ENCODE results near the gene PDIK1L. TPM values are rescaled to one million over a fixed set of nuclear protein-coding genes. Genes with fewer than 3 reads are reported as not detected.

The PDIK1L gene
- total and polyA plus RNA-seq, 9 of the 15 experiments (the other 6 are each of a cell fraction or from before 2014, with no cell fraction given): 12.8 to 30.2 (median 21.5) TPM

DNA sequence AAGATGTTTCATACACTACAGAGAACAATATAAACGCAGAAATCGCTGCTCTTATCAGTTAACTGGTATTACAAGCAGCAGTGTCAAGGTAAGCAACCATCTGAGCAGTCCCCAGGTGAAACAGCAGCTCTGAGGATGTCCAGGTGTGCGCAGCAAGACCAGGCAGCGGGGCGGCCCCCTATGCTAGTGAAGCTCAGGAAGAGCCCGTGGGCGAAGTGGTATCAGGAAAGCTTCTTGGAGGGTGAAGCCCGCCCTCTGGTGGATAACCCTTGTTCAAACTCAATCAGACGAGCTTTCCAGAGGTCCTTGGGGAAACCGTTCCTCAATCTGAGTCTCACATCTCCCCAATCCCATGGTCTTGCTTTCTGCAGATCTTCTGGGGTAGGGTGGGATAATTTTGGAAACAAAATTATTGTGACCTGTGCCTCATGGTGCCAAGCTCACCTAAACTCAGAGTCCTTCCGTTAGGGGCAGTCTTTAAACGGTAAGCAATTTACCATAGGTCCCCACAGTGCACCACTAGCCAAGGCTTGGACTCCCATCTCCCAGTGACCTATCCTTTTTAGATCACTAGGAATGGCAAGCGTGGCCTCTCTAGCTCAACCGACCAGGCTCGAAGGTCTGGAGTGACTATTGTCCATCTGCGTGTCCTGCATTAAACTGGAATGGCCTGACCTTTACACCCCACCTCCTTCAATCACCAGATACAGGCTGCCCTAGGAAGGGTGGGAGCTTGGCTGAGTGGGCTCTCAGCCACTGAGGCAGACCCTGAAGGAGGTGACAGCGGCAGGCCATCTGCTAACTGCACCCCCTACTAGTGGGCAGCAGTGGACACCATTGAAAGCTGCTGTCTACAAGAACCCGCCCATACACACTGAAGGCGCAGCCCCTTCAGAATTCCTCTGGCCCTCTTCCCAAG lies 33.7 kb downstream of the PDIK1L start (continued):
- TF ChIP-seq, protein P1, sequence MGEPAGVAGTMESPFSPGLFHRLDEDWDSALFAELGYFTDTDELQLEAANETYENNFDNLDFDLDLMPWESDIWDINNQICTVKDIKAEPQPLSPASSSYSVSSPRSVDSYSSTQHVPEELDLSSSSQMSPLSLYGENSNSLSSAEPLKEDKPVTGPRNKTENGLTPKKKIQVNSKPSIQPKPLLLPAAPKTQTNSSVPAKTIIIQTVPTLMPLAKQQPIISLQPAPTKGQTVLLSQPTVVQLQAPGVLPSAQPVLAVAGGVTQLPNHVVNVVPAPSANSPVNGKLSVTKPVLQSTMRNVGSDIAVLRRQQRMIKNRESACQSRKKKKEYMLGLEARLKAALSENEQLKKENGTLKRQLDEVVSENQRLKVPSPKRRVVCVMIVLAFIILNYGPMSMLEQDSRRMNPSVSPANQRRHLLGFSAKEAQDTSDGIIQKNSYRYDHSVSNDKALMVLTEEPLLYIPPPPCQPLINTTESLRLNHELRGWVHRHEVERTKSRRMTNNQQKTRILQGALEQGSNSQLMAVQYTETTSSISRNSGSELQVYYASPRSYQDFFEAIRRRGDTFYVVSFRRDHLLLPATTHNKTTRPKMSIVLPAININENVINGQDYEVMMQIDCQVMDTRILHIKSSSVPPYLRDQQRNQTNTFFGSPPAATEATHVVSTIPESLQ (CRISPR knock-in tag; IDR thresholded peaks at IDR 0.05): 0 out of 2 replicates have a peak, but pooled peaks have one; percentile 31
- TF ChIP-seq HNRNPL (IDR thresholded peaks at IDR 0.05; ENCODE audit: low read depth, low read length): no peak
- TF ChIP-seq HDAC3 (IDR thresholded peaks at IDR 0.05; ENCODE audit: borderline replicate concordance, partially characterized antibody): no peak
- TF ChIP-seq, protein P2, sequence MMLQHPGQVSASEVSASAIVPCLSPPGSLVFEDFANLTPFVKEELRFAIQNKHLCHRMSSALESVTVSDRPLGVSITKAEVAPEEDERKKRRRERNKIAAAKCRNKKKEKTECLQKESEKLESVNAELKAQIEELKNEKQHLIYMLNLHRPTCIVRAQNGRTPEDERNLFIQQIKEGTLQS (IDR thresholded peaks at IDR 0.05): no peak
- TF ChIP-seq, protein P2 (CRISPR knock-in tag; conservative IDR thresholded peaks at IDR 0.05): 0 out of 2 replicates have a peak, but pooled peaks have one; percentile 21
- TF ChIP-seq BCL6 (CRISPR knock-in tag; IDR thresholded peaks at IDR 0.05): no peak
- TF ChIP-seq ZNF785 (CRISPR knock-in tag; IDR thresholded peaks at IDR 0.05): no peak
- TF ChIP-seq SREBF2 (CRISPR knock-in tag; IDR thresholded peaks at IDR 0.05): 0 out of 2 replicates have a peak, but pooled peaks have one; percentile 90
- TF ChIP-seq POLR2AphosphoS2 (IDR thresholded peaks at IDR 0.05; ENCODE audit: low read length): no peak
- TF ChIP-seq MBD2 (IDR thresholded peaks at IDR 0.05; ENCODE audit: borderline replicate concordance, low read depth): no peak
- TF ChIP-seq TBP (optimal IDR thresholded peaks at IDR 0.05; ENCODE audit: low read depth, low read length): no peak
- TF ChIP-seq ZNF143 (CRISPR knock-in tag; IDR thresholded peaks at IDR 0.05): no peak
- TF ChIP-seq ARID2 (IDR thresholded peaks at IDR 0.05): peak; percentile 95
- no peak for TF ChIP-seq PCBP2 (IDR thresholded peaks at IDR 0.05; ENCODE audit: low read depth, low read length, poor library complexity, severe bottlenecking)
- TF ChIP-seq ZBTB1 (CRISPR knock-in tag; IDR thresholded peaks at IDR 0.05; ENCODE audit: borderline replicate concordance, low read depth): no peak
- TF ChIP-seq, protein P3, sequence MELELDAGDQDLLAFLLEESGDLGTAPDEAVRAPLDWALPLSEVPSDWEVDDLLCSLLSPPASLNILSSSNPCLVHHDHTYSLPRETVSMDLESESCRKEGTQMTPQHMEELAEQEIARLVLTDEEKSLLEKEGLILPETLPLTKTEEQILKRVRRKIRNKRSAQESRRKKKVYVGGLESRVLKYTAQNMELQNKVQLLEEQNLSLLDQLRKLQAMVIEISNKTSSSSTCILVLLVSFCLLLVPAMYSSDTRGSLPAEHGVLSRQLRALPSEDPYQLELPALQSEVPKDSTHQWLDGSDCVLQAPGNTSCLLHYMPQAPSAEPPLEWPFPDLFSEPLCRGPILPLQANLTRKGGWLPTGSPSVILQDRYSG (tag; conservative IDR thresholded peaks at IDR 0.05; ENCODE audit: low read depth): no peak
- peak; percentile 52; the same call in 1 of the 2 replicates for TF ChIP-seq ETV5 (CRISPR knock-in tag; IDR thresholded peaks at IDR 0.05; ENCODE audit: low read depth)
- no peak for TF ChIP-seq NFIC (IDR thresholded peaks at IDR 0.05)
- TF ChIP-seq ZNF232 (CRISPR knock-in tag; IDR thresholded peaks at IDR 0.05): no peak
- no peak for TF ChIP-seq EP300 (IDR thresholded peaks at IDR 0.05; ENCODE audit: low read length)
- TF ChIP-seq ZNF583 (CRISPR knock-in tag; IDR thresholded peaks at IDR 0.05): no peak
- TF ChIP-seq, protein P4, sequence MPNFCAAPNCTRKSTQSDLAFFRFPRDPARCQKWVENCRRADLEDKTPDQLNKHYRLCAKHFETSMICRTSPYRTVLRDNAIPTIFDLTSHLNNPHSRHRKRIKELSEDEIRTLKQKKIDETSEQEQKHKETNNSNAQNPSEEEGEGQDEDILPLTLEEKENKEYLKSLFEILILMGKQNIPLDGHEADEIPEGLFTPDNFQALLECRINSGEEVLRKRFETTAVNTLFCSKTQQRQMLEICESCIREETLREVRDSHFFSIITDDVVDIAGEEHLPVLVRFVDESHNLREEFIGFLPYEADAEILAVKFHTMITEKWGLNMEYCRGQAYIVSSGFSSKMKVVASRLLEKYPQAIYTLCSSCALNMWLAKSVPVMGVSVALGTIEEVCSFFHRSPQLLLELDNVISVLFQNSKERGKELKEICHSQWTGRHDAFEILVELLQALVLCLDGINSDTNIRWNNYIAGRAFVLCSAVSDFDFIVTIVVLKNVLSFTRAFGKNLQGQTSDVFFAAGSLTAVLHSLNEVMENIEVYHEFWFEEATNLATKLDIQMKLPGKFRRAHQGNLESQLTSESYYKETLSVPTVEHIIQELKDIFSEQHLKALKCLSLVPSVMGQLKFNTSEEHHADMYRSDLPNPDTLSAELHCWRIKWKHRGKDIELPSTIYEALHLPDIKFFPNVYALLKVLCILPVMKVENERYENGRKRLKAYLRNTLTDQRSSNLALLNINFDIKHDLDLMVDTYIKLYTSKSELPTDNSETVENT (CRISPR knock-in tag; IDR thresholded peaks at IDR 0.05): no peak
- no peak for TF ChIP-seq FOXJ3 (CRISPR knock-in tag; IDR thresholded peaks at IDR 0.05)
